GM20000 (cell line): Measurements from ENCODE around the gene GJB6.

Experiments
- DNase-seq: peaks from one replicate; pipeline ENCODE4 v3.0.0; 2012; ENCODE audit warnings: low spot score
- TF ChIP-seq, protein P1 (sequence below): IDR thresholded peaks from 2 replicates; pipeline ENCODE4 v1.5.1; 2012; ENCODE audit warnings: mild to moderate bottlenecking, control low read depth; ENCODE audit errors: extremely low read depth, missing control alignments

Gene GJB6

DNA sequence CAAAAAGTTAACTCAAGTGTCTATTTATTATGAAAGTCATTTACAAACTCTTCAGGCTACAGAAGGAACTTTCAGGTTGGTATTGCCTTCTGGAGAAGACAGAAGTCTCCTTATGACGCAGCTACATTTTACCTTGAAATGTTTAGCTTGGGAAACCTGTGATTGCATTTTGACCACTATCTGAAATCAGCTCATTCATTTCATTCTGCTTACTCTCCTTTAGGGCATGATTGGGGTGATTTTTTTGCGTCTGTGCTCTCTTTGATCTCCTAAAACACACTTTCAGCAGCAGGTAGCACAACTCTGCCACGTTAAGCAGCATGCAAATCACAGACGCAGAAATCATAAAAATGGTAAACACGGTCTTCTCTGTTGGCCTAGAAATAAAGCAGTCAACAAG, 9.6 kb downstream of the GJB6 start:
- TF ChIP-seq, protein P1, sequence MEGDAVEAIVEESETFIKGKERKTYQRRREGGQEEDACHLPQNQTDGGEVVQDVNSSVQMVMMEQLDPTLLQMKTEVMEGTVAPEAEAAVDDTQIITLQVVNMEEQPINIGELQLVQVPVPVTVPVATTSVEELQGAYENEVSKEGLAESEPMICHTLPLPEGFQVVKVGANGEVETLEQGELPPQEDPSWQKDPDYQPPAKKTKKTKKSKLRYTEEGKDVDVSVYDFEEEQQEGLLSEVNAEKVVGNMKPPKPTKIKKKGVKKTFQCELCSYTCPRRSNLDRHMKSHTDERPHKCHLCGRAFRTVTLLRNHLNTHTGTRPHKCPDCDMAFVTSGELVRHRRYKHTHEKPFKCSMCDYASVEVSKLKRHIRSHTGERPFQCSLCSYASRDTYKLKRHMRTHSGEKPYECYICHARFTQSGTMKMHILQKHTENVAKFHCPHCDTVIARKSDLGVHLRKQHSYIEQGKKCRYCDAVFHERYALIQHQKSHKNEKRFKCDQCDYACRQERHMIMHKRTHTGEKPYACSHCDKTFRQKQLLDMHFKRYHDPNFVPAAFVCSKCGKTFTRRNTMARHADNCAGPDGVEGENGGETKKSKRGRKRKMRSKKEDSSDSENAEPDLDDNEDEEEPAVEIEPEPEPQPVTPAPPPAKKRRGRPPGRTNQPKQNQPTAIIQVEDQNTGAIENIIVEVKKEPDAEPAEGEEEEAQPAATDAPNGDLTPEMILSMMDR, result no peak
- DNase-seq, result no peak

DNA sequence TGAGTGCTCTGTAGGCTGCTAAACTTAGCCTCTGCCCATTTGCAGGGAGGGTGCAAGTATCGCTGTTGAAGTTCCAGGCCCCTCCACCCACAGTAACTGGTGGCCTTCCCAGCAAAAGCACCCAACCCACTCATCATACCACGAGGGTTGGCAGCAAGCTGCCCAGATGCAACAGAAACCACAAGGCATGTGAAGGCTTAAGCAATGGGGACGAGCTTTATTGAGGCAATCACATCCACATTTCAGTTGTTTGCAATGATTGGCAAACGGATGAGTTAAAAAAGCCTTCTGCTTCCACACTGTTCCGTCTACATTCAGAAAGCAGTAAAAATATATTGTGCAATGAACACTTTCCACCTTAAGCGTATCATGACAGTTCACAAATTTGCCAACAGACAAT, 10.3 kb downstream of the GJB6 start:
- DNase-seq, result no peak
- TF ChIP-seq, protein P1, result no peak

DNA sequence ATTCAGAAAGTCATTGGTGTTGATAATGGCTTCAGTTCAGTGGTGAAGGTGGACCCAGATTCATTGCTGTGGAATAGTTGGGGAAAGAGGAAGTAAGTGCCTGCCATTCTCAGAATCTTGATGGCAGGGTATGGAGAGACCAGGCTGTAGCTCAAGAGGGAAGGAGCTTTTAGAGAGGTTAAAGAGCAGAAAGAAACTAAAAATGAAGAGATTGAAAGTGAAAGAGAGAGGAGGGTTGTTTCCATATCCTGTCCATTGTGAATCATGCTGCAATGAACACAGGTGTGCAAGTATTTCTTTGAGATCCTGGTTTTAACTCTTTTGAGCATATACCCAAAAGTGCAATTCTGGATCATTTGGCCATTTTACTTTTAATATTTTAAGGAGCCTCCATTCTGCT, 12.5 kb downstream of the GJB6 start:
- peak; percentile 55 for DNase-seq
- TF ChIP-seq, protein P1, result no peak

DNA sequence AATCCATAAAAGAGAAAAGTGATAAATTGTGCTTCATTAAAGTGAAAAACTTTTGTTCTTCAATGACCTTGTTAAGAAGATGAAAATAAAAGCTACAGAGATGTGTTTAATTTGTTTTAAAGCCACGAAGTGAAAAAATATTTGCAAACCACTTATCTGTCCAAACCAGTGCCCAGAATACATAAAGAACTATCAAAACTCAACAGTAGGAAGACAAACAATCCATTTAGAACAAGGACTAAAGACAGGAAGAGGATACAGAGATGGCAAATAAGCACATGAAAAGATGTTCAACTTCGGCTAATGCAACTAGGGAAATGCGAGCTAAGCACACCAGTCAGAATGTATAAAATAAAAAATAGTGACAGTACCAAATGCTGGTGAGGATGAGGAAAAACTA, 15.0 kb downstream of the GJB6 start:
- TF ChIP-seq, protein P1, result no peak
- DNase-seq, result no peak

DNA sequence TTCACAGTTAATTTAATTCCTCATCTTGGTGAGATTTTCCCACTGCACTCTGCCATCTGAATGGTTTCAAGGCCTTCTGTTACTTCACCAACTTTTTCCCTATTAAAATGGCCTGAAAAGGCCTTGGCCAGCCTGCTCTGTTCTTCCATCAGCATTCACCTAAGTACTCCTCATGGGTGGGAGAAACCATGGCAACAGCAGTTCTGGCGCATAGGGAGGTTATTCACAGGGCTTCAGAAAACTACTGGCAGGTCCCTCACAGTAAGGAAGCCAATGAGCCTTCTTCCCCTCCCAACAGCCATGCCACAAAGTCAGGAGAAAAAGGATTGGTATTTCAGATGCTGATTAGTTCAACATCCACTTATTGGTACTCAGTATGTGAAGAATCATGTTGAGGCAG, 22.2 kb downstream of the GJB6 start:
- DNase-seq, result no peak
- TF ChIP-seq, protein P1, result no peak

DNA sequence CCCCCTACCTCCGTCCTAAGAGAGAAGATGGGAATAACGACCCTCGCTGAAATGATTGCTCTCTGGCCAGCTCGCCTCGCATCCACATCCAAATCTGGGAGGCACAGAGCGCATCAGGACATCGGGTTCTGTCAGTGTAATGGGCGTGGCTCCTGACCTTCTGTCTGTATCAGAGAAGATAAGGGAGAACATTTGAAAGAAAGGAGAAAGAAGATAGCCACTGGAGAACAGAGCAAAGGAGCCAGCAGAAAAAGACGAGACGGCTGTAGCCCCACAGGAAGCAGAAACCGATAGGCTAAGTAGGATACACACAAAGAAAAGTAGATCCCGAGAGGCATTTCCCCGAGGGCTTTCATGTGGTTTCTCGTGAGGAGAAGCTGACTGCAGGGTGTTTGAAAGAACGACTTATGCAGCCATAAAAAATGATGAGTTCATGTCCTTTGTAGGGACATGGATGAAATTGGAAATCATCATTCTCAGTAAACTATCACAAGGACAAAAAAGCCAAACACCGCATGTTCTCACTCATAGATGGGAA, 25.4 kb downstream of the GJB6 start:
- TF ChIP-seq, protein P1, result no peak
- no peak for DNase-seq

DNA sequence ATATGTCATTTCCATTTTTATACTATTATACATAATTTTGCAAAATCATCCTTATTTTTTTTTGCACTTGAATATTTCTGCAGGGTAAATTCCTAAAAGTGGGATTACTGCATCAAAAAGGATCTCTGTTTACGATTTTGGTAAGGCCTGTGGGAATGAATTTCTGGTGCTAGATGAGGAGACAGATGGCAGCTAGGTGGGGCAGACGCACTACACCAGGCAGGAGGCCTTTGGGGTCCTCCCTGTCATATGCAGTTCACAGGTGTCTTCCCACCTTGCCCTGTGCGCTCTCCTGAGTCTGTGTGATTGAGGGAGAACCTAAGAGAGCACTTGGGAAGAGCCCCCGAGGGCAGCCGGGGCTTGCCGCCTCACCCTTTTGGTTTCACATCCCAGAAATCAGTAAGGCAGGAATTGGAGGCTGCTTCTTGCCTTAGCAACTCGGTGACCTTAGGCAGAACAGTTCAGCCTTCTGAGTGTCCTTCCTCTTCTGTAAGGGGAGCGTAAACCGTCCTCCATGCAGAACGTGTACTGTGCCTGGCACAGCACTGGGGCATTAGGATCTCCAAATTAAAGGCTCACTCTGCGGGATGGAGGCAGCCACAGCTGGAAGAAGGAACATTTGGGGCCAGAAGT, 25.9 kb downstream of the GJB6 start:
- DNase-seq, result no peak
- TF ChIP-seq, protein P1, result no peak
